Measurements from ENCODE around the gene NRG3.

Gene NRG3

DNA sequence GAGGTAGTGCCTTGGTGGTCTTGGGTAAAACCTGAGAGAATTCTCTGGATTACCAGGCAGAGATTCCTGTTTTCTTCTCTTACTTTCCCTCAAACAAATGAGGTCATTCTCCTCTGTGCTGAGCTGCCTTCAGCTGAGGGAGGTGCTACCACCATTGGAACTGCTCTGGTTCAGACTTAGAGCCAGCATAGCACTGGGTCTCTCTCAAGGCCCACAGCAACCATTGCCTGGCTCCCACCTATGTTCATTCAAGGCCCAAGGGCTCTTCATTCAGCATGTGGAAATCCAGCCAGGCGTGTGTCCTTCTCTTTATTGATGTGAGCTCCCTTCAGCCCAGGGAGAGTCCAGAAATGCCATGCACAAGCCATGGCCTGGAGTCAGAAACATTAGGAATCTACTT is 261.1 kb downstream of the NRG3 start:
- no peak overlapping the region for H3K4me3 Mint-ChIP-seq
- H3K36me3 Mint-ChIP-seq (ENCODE audit: low read depth) = no peaks in the 10 kb centered on the region

DNA sequence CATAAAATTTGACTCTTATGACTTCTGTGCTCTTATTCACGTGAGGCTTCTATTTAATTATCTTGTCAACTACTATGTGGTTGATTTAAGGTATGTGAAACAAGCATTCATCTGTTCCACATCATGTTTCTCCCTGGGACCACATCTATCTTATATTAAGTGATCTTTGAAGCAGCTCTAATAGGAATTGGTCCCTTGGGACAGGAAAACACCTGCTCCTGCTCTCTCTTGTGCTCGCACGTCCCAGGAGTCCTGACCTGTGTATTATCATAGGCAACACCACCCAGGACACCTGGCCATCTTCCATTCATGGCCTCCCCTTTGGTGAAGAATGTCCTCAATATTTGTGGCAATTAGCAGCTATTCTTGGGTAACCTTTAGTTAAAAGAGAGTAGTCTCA is 269.2 kb downstream of the NRG3 start:
- Mint-ChIP-seq H3K36me3 (ENCODE audit: low read depth) (no peaks in the 10 kb centered on the region), H3K4me1 (ENCODE audit: low read depth) (no peaks in the 10 kb centered on the region), H3K27me3 (no peaks in the 10 kb centered on the region), H3K9me3 (no peaks in the 10 kb centered on the region), H3K4me3 (no peak overlapping the region), H3K27ac (no peak overlapping the region)
- intact Hi-C loops (cut with micrococcal nuclease) = no loop called here

More for the DNA sequence above, 261.1 kb downstream of the NRG3 start:
- intact Hi-C loops (cut with micrococcal nuclease) = no loop called here
- Mint-ChIP-seq H3K27me3 (no peaks in the 10 kb centered on the region), H3K27ac (no peak overlapping the region), H3K4me1 (ENCODE audit: low read depth) (no peaks in the 10 kb centered on the region), H3K9me3 (peaks cover 28% of the 10 kb centered on the region)

DNA sequence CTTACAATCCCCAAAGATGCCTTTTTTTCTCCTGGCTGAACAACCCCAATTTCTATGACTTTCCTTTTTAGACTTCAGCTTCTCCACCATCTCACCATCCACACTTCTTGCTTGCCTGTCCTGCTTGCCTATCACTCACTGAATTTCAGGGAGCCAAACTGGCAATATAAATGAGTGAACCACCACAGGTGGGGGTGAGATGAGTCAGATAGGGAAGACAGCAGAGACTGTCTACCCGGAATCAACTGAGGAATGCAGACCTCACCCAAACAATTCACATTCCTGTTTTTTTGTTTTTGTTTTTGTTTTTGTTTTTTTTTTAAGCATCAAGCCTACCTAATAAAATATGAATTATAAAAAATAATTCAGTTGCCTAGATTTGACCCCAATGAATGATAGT is 273.8 kb downstream of the NRG3 start:
- Mint-ChIP-seq H3K4me1 (ENCODE audit: low read depth) (peaks cover 5% of the 10 kb centered on the region), H3K36me3 (ENCODE audit: low read depth) (no peaks in the 10 kb centered on the region), H3K4me3 (no peak overlapping the region), H3K27ac (no peak overlapping the region), H3K27me3 (no peaks in the 10 kb centered on the region), H3K9me3 (peaks cover 7% of the 10 kb centered on the region)
- intact Hi-C loops (cut with micrococcal nuclease) = no loop called here

DNA sequence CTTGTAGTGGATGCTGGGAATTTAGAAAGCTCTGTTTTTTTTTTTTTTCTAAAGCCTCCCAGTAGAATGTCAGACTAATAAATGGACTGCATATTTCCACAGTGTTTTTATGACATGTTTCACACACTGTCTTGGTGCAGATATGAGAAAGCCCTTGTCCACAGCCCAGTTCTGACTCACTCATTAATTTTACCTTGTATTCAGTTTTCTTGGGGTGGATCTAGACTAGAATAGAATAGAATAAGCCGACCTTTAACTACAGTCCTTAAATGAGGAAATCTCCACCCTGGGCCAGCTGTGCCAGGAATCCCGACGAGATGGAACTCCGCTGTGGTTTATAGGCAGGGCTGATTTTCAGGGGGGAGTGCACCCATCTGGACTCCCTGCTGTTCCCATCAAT is 274.7 kb downstream of the NRG3 start:
- Mint-ChIP-seq H3K27ac (no peak overlapping the region), H3K9me3 (peaks cover 7% of the 10 kb centered on the region), H3K27me3 (no peaks in the 10 kb centered on the region), H3K4me1 (ENCODE audit: low read depth) (peaks cover 5% of the 10 kb centered on the region), H3K4me3 (no peak overlapping the region), H3K36me3 (ENCODE audit: low read depth) (no peaks in the 10 kb centered on the region)
- intact Hi-C loops (cut with micrococcal nuclease) = no loop called here

GRCh38 chr10:82150123-82150900 is 275.3 kb downstream of the NRG3 start:
- Mint-ChIP-seq H3K9me3 (peaks cover 7% of the 10 kb centered on the region), H3K4me1 (ENCODE audit: low read depth) (peaks cover 5% of the 10 kb centered on the region), H3K4me3 (no peak overlapping the region), H3K27me3 (no peaks in the 10 kb centered on the region), H3K27ac (no peak overlapping the region), H3K36me3 (ENCODE audit: low read depth) (no peaks in the 10 kb centered on the region)
- intact Hi-C loops (cut with micrococcal nuclease) = no loop called here

DNA sequence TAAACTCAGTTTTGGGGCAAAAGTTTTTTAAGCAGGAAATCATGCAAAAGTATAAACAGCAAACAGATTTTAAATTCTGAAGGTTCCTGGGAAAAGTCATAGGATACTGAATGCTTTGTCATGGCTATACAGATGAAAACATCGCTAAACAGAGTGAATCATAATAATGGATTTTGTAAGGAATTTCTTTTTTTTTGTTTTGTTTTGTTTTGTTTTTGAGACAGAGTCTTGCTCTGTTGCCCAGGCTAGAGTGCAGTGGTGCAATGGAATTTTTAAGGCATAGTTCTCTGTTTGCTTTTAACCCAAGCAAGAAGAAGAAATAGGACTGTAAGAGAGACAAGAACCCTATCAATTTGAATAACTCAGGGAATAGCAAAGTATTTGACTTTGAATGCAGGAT is 285.3 kb downstream of the NRG3 start:
- no peaks in the 10 kb centered on the region for H3K9me3 Mint-ChIP-seq
- no peaks in the 10 kb centered on the region for H3K4me1 Mint-ChIP-seq (ENCODE audit: low read depth)
- H3K4me3 Mint-ChIP-seq = no peak overlapping the region
- no peaks in the 10 kb centered on the region for H3K36me3 Mint-ChIP-seq (ENCODE audit: low read depth)
- intact Hi-C loops (cut with micrococcal nuclease) = no loop called here
- H3K27ac Mint-ChIP-seq = no peak overlapping the region
- H3K27me3 Mint-ChIP-seq = no peaks in the 10 kb centered on the region

DNA sequence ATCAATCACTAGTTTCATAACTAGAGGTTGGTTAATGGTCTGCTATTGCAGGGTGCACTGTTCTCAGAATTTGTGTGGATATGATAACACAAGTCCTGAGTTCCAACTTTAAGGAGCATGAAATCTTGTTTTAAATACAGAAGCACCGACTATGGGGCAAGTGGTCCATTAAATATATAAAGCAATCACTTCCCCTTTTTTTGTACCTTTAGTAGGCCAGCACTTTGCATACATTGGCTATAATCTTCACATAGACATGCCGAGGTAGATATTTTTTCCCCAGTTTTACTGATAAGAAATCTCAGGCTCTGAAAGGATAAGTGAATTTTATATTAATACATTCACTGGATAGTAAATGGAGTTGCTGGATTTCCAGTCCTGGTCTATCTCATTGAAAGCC is 286.3 kb downstream of the NRG3 start:
- H3K27me3 Mint-ChIP-seq = no peaks in the 10 kb centered on the region
- H3K9me3 Mint-ChIP-seq = no peaks in the 10 kb centered on the region
- H3K36me3 Mint-ChIP-seq (ENCODE audit: low read depth) = no peaks in the 10 kb centered on the region
- H3K4me3 Mint-ChIP-seq = no peak overlapping the region
- no peak overlapping the region for H3K27ac Mint-ChIP-seq
- intact Hi-C loops (cut with micrococcal nuclease) = no loop called here
- H3K4me1 Mint-ChIP-seq (ENCODE audit: low read depth) = no peaks in the 10 kb centered on the region

DNA sequence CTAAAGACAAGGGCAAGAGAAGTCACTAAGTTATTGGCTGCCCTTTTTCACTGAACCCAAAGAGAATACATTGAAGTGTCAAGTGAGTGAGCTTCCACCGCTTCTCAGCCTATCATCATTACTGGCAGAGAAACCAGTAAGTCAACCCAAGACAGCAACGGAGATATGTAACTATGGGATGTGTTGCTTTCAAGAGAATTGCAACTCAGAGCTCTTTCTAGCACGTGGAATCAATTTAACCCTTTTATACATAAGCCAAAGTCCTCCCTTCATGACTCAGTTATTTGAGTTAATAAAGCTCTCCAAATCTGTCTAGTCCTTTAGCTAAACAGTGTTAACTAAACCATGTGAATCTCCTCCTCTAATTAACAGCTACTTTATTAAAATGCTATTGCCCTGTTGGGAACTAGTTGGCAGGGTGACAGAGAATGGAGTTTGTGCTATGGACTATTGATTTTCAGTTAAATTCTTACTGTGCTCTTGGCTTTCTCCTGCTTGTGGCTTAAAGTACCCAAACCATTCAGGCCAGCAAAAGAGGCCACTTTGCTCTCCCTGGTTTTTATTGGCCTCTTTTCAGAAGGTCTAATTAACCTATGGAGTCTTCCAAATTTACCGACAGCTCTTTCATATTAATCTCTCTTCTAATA is 287.7 kb downstream of the NRG3 start:
- Mint-ChIP-seq H3K4me3 (no peak overlapping the region), H3K4me1 (ENCODE audit: low read depth) (no peaks in the 10 kb centered on the region), H3K36me3 (ENCODE audit: low read depth) (no peaks in the 10 kb centered on the region), H3K27ac (no peak overlapping the region), H3K27me3 (no peaks in the 10 kb centered on the region), H3K9me3 (no peaks in the 10 kb centered on the region)
- intact Hi-C loops (cut with micrococcal nuclease) = no loop called here

GRCh38 chr10:82171899-82172298 is 296.9 kb downstream of the NRG3 start:
- intact Hi-C loops (cut with micrococcal nuclease) = no loop called here
- Mint-ChIP-seq H3K9me3 (no peaks in the 10 kb centered on the region), H3K36me3 (ENCODE audit: low read depth) (no peaks in the 10 kb centered on the region), H3K27me3 (no peaks in the 10 kb centered on the region), H3K27ac (no peak overlapping the region), H3K4me3 (no peak overlapping the region), H3K4me1 (ENCODE audit: low read depth) (no peaks in the 10 kb centered on the region)

- intact Hi-C loops (cut with micrococcal nuclease) = no loop called here
- no peaks in the 10 kb centered on the region for H3K36me3 Mint-ChIP-seq (ENCODE audit: low read depth)
- no peaks in the 10 kb centered on the region for H3K27me3 Mint-ChIP-seq
- no peak overlapping the region for H3K4me3 Mint-ChIP-seq
- H3K4me1 Mint-ChIP-seq (ENCODE audit: low read depth) = no peaks in the 10 kb centered on the region
- H3K9me3 Mint-ChIP-seq = no peaks in the 10 kb centered on the region
- no peak overlapping the region for H3K27ac Mint-ChIP-seq
These were observed 301.6 kb downstream of the NRG3 start for GRCh38 chr10:82176587-82176986.

GRCh38 chr10:82190432-82191260 is 315.7 kb downstream of the NRG3 start:
- Mint-ChIP-seq H3K27me3 (no peaks in the 10 kb centered on the region), H3K27ac (no peak overlapping the region), H3K4me1 (ENCODE audit: low read depth) (no peaks in the 10 kb centered on the region), H3K36me3 (ENCODE audit: low read depth) (no peaks in the 10 kb centered on the region), H3K9me3 (peaks cover 16% of the 10 kb centered on the region), H3K4me3 (no peak overlapping the region)
- intact Hi-C loops (cut with micrococcal nuclease) = no loop called here

- Mint-ChIP-seq H3K27ac (no peak overlapping the region), H3K4me3 (no peak overlapping the region), H3K36me3 (ENCODE audit: low read depth) (no peaks in the 10 kb centered on the region), H3K4me1 (ENCODE audit: low read depth) (no peaks in the 10 kb centered on the region), H3K27me3 (no peaks in the 10 kb centered on the region), H3K9me3 (peaks cover 16% of the 10 kb centered on the region)
- intact Hi-C loops (cut with micrococcal nuclease) = no loop called here
These were observed 316.7 kb downstream of the NRG3 start for GRCh38 chr10:82191653-82192052.

DNA sequence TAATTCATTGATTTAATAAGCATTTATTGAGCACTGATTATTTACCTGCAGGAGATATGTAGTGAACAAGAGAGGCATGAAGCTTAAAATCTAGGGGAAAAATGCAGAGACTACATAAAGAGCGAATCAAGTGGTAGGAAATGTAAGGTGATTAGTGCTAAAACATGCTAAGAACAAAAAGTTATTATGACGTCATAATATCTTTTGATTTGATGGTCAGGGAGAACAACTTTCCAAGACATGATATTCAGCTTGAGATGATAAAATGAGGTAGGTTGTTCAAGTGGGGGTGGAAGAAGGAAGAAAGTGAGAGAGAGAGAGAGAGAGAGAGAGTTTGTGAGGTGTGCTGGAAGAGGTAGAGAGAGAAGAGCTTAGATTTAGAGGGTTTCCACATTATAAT is 317.7 kb downstream of the NRG3 start:
- H3K27me3 Mint-ChIP-seq = no peaks in the 10 kb centered on the region
- H3K27ac Mint-ChIP-seq = no peak overlapping the region
- H3K4me3 Mint-ChIP-seq = no peak overlapping the region
- H3K9me3 Mint-ChIP-seq = peaks cover 13% of the 10 kb centered on the region
- H3K4me1 Mint-ChIP-seq (ENCODE audit: low read depth) = no peaks in the 10 kb centered on the region
- no peaks in the 10 kb centered on the region for H3K36me3 Mint-ChIP-seq (ENCODE audit: low read depth)
- intact Hi-C loops (cut with micrococcal nuclease) = no loop called here

- Mint-ChIP-seq H3K27ac (no peak overlapping the region), H3K4me1 (ENCODE audit: low read depth) (no peaks in the 10 kb centered on the region), H3K9me3 (no peaks in the 10 kb centered on the region), H3K4me3 (no peak overlapping the region), H3K36me3 (ENCODE audit: low read depth) (no peaks in the 10 kb centered on the region), H3K27me3 (no peaks in the 10 kb centered on the region)
- intact Hi-C loops (cut with micrococcal nuclease) = no loop called here
These were observed 319.4 kb downstream of the NRG3 start for GRCh38 chr10:82194419-82194818.
